HEK293 (cell line): ENCODE measurements around the gene HMX2.
"Not testable (repeated sequence)": the region's sequence is repeated elsewhere in the genome, so short reads cannot be mapped to it uniquely, and the experiment has no call there.

ENCODE experiments used
- CTCF ChIA-PET: fragments of 350-600 bp; formaldehyde crosslinking; extraction: SDS; loops from one replicate; lab custom pipeline; 2021; ENCODE audit warnings: antibody characterized with exemption; lab: Yijun Ruan, JAX
- POLR2A ChIA-PET: fragments of 300-600 bp; formaldehyde crosslinking; extraction: SDS; loops from one replicate; lab custom pipeline; 2020; ENCODE audit warnings: antibody characterized with exemption, inconsistent platforms; lab: Yijun Ruan, JAX
- H3K27ac ChIP-seq: fragments of 200-500 bp; sonication (Bioruptor generic); 2 replicates; pipeline ENCODE4 v1.5.1; 2014; ENCODE audit warnings: low read depth, low read length, control low read depth, inconsistent platforms; ENCODE audit errors: extremely low read depth
- H3K36me3 ChIP-seq, 2 experiments: fragments of 200-500 bp in 1 of 2; sonication (Bioruptor generic) in 1 of 2; 1 replicate in 1 of 2; 2 replicates in 1 of 2; pipeline ENCODE4 v1.5.1; 2014 to 2017; ENCODE audit warnings: inconsistent platforms in 2 of 2, low read length in 2 of 2; ENCODE audit not compliant: control insufficient read depth in 2 of 2, insufficient read depth in 1 of 2
- H3K4me1 ChIP-seq: fragments of 200-500 bp; sonication (Bioruptor generic); 2 replicates; pipeline ENCODE4 v1.5.1; 2014; ENCODE audit warnings: mild to moderate bottlenecking, low read length, inconsistent platforms; ENCODE audit not compliant: control insufficient read depth, insufficient read depth
- H3K4me3 ChIP-seq: 2 replicates; pipeline ENCODE4 v1.5.1; 2011; ENCODE audit warnings: low read depth, mild to moderate bottlenecking, control low read depth, low read length, moderate library complexity
- H3K9me3 ChIP-seq: fragments of 200-500 bp; sonication (Bioruptor generic); 2 replicates; pipeline ENCODE4 v1.5.1; 2014; ENCODE audit warnings: low read depth, low read length, inconsistent platforms; ENCODE audit not compliant: control insufficient read depth, insufficient read depth
- GLI2 ChIP-seq: fragments of 450-650 bp; formaldehyde crosslinking; IDR thresholded peaks from 2 replicates; pipeline ENCODE4; 2017; ENCODE audit warnings: missing biosample characterization, missing genetic modification characterization, low read depth, borderline replicate concordance
- KLF10 ChIP-seq: fragments of 450-650 bp; IDR thresholded peaks from 2 replicates; pipeline ENCODE4 v1.5.1; 2018; ENCODE audit warnings: missing biosample characterization, mild to moderate bottlenecking, missing genetic modification characterization
- KLF16 ChIP-seq: fragments of 450-650 bp; formaldehyde crosslinking; IDR thresholded peaks from 2 replicates; pipeline ENCODE4 v1.5.1; 2017; ENCODE audit warnings: missing biosample characterization, missing genetic modification characterization
- KLF8 ChIP-seq: fragments of 450-650 bp; formaldehyde crosslinking; IDR thresholded peaks from 2 replicates; pipeline ENCODE4 v1.5.1; 2016; ENCODE audit warnings: missing biosample characterization, missing genetic modification characterization
- SETDB1 ChIP-seq: IDR thresholded peaks from one replicate; pipeline ENCODE4 v1.6.1; 2017; ENCODE audit warnings: mild to moderate bottlenecking, low read length, moderate library complexity, mixed read lengths; ENCODE audit not compliant: insufficient read length
- SP2 ChIP-seq: fragments of 450-650 bp; formaldehyde crosslinking; IDR thresholded peaks from 2 replicates; pipeline ENCODE4 v1.5.1; 2016; ENCODE audit warnings: missing biosample characterization, missing genetic modification characterization
- SP3 ChIP-seq: fragments of 450-650 bp; formaldehyde crosslinking; IDR thresholded peaks from 2 replicates; pipeline ENCODE4 v1.5.1; 2016; ENCODE audit warnings: missing biosample characterization, missing genetic modification characterization
- TCF7L2 ChIP-seq: IDR thresholded peaks from 2 replicates; pipeline ENCODE4 v1.6.1; 2011; ENCODE audit warnings: low read depth, mild to moderate bottlenecking, inconsistent platforms, low read length, moderate library complexity, borderline replicate concordance
- ZFP3 ChIP-seq: fragments of 450-650 bp; formaldehyde crosslinking; IDR thresholded peaks from 2 replicates; pipeline ENCODE4 v1.5.1; 2016; ENCODE audit warnings: low read depth, missing biosample characterization, missing genetic modification characterization
- ZNF140 ChIP-seq: fragments of 450-650 bp; formaldehyde crosslinking; IDR thresholded peaks from 2 replicates; pipeline ENCODE4 v1.5.1; 2016; ENCODE audit warnings: missing biosample characterization, missing genetic modification characterization
- ZNF146 ChIP-seq: fragments of 450-650 bp; formaldehyde crosslinking; IDR thresholded peaks from 2 replicates; pipeline ENCODE4 v1.5.1; 2016; ENCODE audit warnings: missing biosample characterization, missing genetic modification characterization
- ZNF2 ChIP-seq: fragments of 450-650 bp; formaldehyde crosslinking; IDR thresholded peaks from 2 replicates; pipeline ENCODE4 v1.5.1; 2016; ENCODE audit warnings: missing biosample characterization, missing genetic modification characterization
- ZNF202 ChIP-seq: fragments of 450-650 bp; formaldehyde crosslinking; IDR thresholded peaks from 2 replicates; pipeline ENCODE4 v1.5.1; 2016; ENCODE audit warnings: missing biosample characterization, missing genetic modification characterization, borderline replicate concordance
- ZNF324 ChIP-seq: fragments of 450-650 bp; formaldehyde crosslinking; IDR thresholded peaks from 2 replicates; pipeline ENCODE4 v1.5.1; 2016; ENCODE audit warnings: missing biosample characterization, missing genetic modification characterization
- ZNF350 ChIP-seq: fragments of 450-650 bp; formaldehyde crosslinking; IDR thresholded peaks from 2 replicates; pipeline ENCODE4 v1.5.0; 2017; ENCODE audit warnings: missing biosample characterization, mild to moderate bottlenecking, missing genetic modification characterization
- ZNF521 ChIP-seq: fragments of 450-650 bp; formaldehyde crosslinking; IDR thresholded peaks from 2 replicates; pipeline ENCODE4 v1.5.1; 2017; ENCODE audit warnings: missing biosample characterization, mild to moderate bottlenecking, missing genetic modification characterization
- ZNF530 ChIP-seq: fragments of 450-650 bp; formaldehyde crosslinking; IDR thresholded peaks from 2 replicates; pipeline ENCODE4 v1.5.1; 2016; ENCODE audit warnings: low read depth, missing biosample characterization, missing genetic modification characterization
- ZNF555 ChIP-seq: fragments of 450-650 bp; formaldehyde crosslinking; conservative IDR thresholded peaks from 2 replicates; pipeline ENCODE4 v1.5.1; 2017; ENCODE audit warnings: missing biosample characterization, mild to moderate bottlenecking, missing genetic modification characterization, inconsistent platforms
- ZNF670 ChIP-seq: fragments of 450-650 bp; formaldehyde crosslinking; IDR thresholded peaks from 2 replicates; pipeline ENCODE4 v1.5.1; 2016; ENCODE audit warnings: missing biosample characterization, missing genetic modification characterization, low read depth
- ZSCAN23 ChIP-seq: fragments of 450-650 bp; formaldehyde crosslinking; IDR thresholded peaks from 2 replicates; pipeline ENCODE4 v1.5.1; 2016; ENCODE audit warnings: missing biosample characterization, missing genetic modification characterization
- TF ChIP-seq, protein P1 (sequence below): fragments of 450-650 bp; formaldehyde crosslinking; IDR thresholded peaks from 2 replicates; pipeline ENCODE4 v1.5.1; 2016; ENCODE audit warnings: missing biosample characterization, missing genetic modification characterization
- TF ChIP-seq, protein P2 (sequence below): sonication (generic); formaldehyde crosslinking; IDR thresholded peaks from 2 replicates; pipeline ENCODE4 v1.8.1; 2022; ENCODE audit warnings: mild to moderate bottlenecking, moderate library complexity, missing genetic modification reagents
- TF ChIP-seq, protein P3 (sequence below): fragments of 450-650 bp; formaldehyde crosslinking; IDR thresholded peaks from 2 replicates; pipeline ENCODE4; 2016; ENCODE audit warnings: missing biosample characterization, missing genetic modification characterization
- TF ChIP-seq, protein P4 (sequence below): fragments of 450-650 bp; IDR thresholded peaks from 2 replicates; pipeline ENCODE4 v1.5.1; 2018; ENCODE audit warnings: missing biosample characterization, mild to moderate bottlenecking, missing genetic modification characterization
- TF ChIP-seq, protein P5 (sequence below): fragments of 450-650 bp; formaldehyde crosslinking; IDR thresholded peaks from 2 replicates; pipeline ENCODE4 v1.5.1; 2016; ENCODE audit warnings: missing biosample characterization, missing genetic modification characterization

HMX2 gene

DNA sequence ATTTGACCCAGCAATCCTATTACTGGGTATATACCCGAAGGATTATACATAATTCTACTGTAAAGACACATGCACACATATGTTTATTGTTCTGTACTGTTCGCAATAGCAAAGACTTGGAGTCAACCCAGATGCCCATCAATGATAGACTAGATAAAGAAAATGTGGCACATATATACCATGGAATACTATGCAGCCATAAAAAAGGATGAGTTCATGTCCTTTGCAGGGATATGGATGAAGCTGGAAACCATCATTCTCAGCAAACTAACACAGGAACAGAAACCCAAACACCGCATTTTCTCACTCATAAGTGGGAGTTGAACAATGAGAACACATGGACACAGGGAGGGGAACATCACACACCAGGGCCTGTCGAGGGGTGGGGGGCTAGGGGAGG lies 30.5 kb downstream of the HMX2 start:
- POLR2A ChIA-PET, H3K27ac ChIP-seq, H3K4me1 ChIP-seq, CTCF ChIA-PET, H3K9me3 ChIP-seq, H3K4me3 ChIP-seq: not testable (repeated sequence)
- peak; percentile 97 for TF ChIP-seq ZNF146
- TF ChIP-seq, protein P1, sequence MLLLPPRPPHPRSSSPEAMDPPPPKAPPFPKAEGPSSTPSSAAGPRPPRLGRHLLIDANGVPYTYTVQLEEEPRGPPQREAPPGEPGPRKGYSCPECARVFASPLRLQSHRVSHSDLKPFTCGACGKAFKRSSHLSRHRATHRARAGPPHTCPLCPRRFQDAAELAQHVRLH, result 0 out of 2 replicates have a peak, but pooled peaks have one; percentile 36
- peaks cover 4 to 29% of the 10 kb centered on the region in 2 experiments for H3K36me3 ChIP-seq

DNA sequence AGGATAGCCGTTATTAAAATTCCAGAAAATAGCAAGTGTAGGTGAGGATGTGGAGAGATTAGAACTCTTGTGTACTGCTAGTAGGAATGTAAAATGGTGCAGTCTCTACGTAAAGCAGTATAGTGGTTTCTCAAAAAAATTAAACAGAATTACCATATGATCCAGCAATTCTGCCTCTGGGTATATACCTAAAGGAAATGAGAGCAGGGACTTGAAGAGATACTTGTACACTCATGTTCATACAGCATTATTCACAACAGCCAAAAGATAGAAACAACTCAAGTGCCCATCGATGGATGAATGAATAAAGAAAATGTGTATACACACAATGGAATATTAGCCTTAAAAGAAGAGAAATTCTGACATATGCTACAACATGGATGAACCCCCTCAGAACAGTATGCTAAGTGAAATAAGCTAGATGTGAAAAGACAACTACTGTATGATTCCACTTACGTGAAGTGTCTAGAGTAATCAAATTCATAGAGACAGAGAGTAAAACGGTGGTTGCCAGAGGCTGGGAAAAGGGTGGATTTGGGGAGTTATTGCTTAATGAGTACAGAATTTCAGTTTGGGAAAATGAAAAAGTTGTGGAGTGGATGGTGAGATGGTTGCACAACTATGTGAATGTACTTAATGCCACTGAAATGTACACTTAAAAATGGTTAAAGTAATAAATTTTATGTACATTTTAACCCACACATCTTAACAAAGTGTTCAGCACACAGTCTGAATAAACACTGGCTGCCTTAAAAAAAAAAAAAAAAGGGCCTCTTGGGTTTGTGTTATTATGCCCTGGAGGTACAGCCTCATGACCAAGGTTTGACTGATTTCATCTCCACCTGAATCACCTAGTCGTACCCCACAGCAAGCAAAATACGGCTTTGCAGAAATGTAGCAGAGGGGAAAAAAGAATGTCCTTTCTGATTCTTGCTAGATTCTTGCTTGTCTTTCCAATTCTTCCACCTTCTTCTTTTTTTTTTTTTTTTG lies 32.5 kb downstream of the HMX2 start:
- H3K27ac ChIP-seq, result no peak overlapping the region
- H3K36me3 ChIP-seq, result peaks cover 8 to 16% of the 10 kb centered on the region in 2 experiments; a peak in 2 of 3 replicates
- TF ChIP-seq ZNF146 (no peak), KLF16 (tag by site-specific recombination) (no peak), SP3 (no peak), KLF10 (tag by site-specific recombination) (no peak), KLF8 (tag by site-specific recombination) (no peak), GLI2 (tag by site-specific recombination) (no peak), ZNF555 (tag by site-specific recombination) (no peak), TCF7L2 (no peak)
- TF ChIP-seq, protein P2, sequence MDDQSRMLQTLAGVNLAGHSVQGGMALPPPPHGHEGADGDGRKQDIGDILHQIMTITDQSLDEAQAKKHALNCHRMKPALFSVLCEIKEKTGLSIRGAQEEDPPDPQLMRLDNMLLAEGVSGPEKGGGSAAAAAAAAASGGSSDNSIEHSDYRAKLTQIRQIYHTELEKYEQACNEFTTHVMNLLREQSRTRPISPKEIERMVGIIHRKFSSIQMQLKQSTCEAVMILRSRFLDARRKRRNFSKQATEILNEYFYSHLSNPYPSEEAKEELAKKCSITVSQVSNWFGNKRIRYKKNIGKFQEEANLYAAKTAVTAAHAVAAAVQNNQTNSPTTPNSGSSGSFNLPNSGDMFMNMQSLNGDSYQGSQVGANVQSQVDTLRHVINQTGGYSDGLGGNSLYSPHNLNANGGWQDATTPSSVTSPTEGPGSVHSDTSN (CRISPR knock-in tag), result no peak
- H3K9me3 ChIP-seq, result no peaks in the 10 kb centered on the region
- ChIA-PET CTCF (interaction anchor here (0.6 kb wide), 1 partner anchor 147 kb away, joined by 3 read pairs; no protein-coding TSS in a partner anchor), POLR2A (no interaction called here)
- no peaks in the 10 kb centered on the region for H3K4me1 ChIP-seq
- no peak overlapping the region for H3K4me3 ChIP-seq

DNA sequence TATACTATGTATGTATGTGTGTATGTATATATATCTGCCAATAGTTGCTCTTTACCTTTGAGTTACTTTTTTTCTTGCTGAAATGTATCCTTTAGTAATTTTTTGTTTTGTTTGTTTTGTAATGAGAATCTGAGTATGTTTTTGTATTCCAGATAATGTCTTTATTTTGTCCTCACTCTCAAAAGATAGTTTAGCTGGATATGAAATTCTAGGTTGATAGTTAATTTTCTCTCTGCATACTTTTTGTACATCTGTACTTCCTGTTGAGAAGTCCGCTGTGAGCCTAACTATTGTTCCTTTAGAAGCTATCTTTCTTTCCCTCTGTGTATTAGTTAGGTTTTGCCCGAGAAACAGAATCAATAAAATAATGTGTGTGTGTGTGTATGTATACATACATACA lies 35.8 kb downstream of the HMX2 start:
- no peaks in the 10 kb centered on the region for H3K4me1 ChIP-seq
- no peak overlapping the region for H3K4me3 ChIP-seq
- H3K9me3 ChIP-seq, result no peaks in the 10 kb centered on the region
- H3K27ac ChIP-seq, result no peak overlapping the region
- POLR2A ChIA-PET, result no interaction called here
- CTCF ChIA-PET, result interaction anchor here (0.8 kb wide), 1 partner anchor 20 kb away, joined by 5 read pairs; no protein-coding TSS in a partner anchor
- H3K36me3 ChIP-seq, result peaks cover 4 to 8% of the 10 kb centered on the region in 2 experiments
- TF ChIP-seq SP2 (tag by site-specific recombination), result no peak
- no peak for TF ChIP-seq ZSCAN23 (tag by site-specific recombination)
- no peak for TF ChIP-seq ZNF670 (tag by site-specific recombination)
- no peak for TF ChIP-seq ZNF350 (tag by site-specific recombination)
- TF ChIP-seq ZNF530, result no peak
- no peak for TF ChIP-seq GLI2 (tag by site-specific recombination)
- no peak for TF ChIP-seq ZNF521
- TF ChIP-seq ZNF202 (tag by site-specific recombination), result no peak
- no peak for TF ChIP-seq ZFP3 (tag by site-specific recombination)
- TF ChIP-seq, protein P3, sequence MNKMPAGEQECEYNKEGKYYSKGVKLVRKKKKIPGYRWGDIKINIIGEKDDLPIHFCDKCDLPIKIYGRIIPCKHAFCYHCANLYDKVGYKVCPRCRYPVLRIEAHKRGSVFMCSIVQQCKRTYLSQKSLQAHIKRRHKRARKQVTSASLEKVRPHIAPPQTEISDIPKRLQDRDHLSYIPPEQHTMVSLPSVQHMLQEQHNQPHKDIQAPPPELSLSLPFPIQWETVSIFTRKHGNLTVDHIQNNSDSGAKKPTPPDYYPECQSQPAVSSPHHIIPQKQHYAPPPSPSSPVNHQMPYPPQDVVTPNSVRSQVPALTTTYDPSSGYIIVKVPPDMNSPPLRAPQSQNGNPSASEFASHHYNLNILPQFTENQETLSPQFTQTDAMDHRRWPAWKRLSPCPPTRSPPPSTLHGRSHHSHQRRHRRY (tag by site-specific recombination), result no peak
- no peak for TF ChIP-seq SETDB1
- TF ChIP-seq ZNF324 (tag by site-specific recombination), result no peak
- no peak for TF ChIP-seq ZNF140 (tag by site-specific recombination)
- TF ChIP-seq, protein P4, sequence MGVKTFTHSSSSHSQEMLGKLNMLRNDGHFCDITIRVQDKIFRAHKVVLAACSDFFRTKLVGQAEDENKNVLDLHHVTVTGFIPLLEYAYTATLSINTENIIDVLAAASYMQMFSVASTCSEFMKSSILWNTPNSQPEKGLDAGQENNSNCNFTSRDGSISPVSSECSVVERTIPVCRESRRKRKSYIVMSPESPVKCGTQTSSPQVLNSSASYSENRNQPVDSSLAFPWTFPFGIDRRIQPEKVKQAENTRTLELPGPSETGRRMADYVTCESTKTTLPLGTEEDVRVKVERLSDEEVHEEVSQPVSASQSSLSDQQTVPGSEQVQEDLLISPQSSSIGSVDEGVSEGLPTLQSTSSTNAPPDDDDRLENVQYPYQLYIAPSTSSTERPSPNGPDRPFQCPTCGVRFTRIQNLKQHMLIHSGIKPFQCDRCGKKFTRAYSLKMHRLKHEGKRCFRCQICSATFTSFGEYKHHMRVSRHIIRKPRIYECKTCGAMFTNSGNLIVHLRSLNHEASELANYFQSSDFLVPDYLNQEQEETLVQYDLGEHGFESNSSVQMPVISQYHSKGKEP, result no peak
- TF ChIP-seq ZNF2 (tag by site-specific recombination), result no peak
- TF ChIP-seq, protein P5, sequence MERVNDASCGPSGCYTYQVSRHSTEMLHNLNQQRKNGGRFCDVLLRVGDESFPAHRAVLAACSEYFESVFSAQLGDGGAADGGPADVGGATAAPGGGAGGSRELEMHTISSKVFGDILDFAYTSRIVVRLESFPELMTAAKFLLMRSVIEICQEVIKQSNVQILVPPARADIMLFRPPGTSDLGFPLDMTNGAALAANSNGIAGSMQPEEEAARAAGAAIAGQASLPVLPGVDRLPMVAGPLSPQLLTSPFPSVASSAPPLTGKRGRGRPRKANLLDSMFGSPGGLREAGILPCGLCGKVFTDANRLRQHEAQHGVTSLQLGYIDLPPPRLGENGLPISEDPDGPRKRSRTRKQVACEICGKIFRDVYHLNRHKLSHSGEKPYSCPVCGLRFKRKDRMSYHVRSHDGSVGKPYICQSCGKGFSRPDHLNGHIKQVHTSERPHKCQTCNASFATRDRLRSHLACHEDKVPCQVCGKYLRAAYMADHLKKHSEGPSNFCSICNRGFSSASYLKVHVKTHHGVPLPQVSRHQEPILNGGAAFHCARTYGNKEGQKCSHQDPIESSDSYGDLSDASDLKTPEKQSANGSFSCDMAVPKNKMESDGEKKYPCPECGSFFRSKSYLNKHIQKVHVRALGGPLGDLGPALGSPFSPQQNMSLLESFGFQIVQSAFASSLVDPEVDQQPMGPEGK (tag by site-specific recombination), result no peak
